IMR-90 (cell line): ENCODE data around the gene GNG7. TPM values are rescaled to one million over a fixed set of nuclear protein-coding genes. Genes with fewer than 3 reads are reported as not detected.

ENCODE experiments used
- ATAC-seq: fragments of 200-7000 bp; cut with Tn5 transposase; 2 replicates; pipeline ENCODE4 v1.9.1; 2020; ENCODE audit warnings: low read depth, mild to moderate bottlenecking, moderate library complexity
- BruUV-seq: library from RNA; stranded (reverse); fragments of 400-500 nt; replicated peaks from 2 replicates; lab custom pipeline; 2021; lab: Mats Ljungman, UMichigan
- CTCF ChIA-PET: fragments of 300-600 bp; formaldehyde crosslinking; extraction: SDS; loops from one replicate; lab custom pipeline; 2021; ENCODE audit warnings: antibody characterized with exemption; lab: Yijun Ruan, JAX
- POLR2A ChIA-PET: fragments of 300-600 bp; sonication (Branson Sonifier 250); formaldehyde crosslinking; loops from one replicate; lab custom pipeline; 2022; ENCODE audit warnings: antibody characterized with exemption; ENCODE audit not compliant: unreplicated experiment; lab: Charles Lee
- DNase-seq: peaks from one replicate; pipeline ENCODE4 v3.0.0; 2013
- H2AFZ ChIP-seq: replicated peaks from 2 replicates; pipeline ENCODE3; 2013; ENCODE audit warnings: low read length, mild to moderate bottlenecking; ENCODE audit not compliant: poor library complexity
- H2AK5ac ChIP-seq: 2 replicates; pipeline ENCODE4 v1.6.1; 2013; ENCODE audit warnings: low read depth, low read length, inconsistent platforms
- H2AK9ac ChIP-seq: replicated peaks from 2 replicates; pipeline ENCODE3; 2013; ENCODE audit warnings: mild to moderate bottlenecking, low read depth, low read length, moderate library complexity; ENCODE audit not compliant: poor library complexity
- H2BK120ac ChIP-seq: 2 replicates; pipeline ENCODE4 v1.6.1; 2013; ENCODE audit warnings: low read depth, low read length, inconsistent platforms
- H2BK15ac ChIP-seq: 3 replicates; pipeline ENCODE4 v1.6.1; 2013; ENCODE audit warnings: low read depth, low read length, inconsistent platforms
- H2BK20ac ChIP-seq: 2 replicates; pipeline ENCODE4 v1.6.1; 2013; ENCODE audit warnings: low read depth, mild to moderate bottlenecking, inconsistent platforms, low read length, moderate library complexity
- H2BK5ac ChIP-seq: 2 replicates; pipeline ENCODE4 v1.6.1; 2013; ENCODE audit warnings: mild to moderate bottlenecking, low read depth, low read length, inconsistent platforms; ENCODE audit not compliant: poor library complexity, severe bottlenecking
- H3K14ac ChIP-seq: replicated peaks from 2 replicates; pipeline ENCODE4 v1.6.1; 2013; ENCODE audit warnings: low read depth, low read length, inconsistent platforms
- H3K18ac ChIP-seq: 2 replicates; pipeline ENCODE4 v1.6.1; 2013; ENCODE audit warnings: low read depth, low read length, control low read depth
- H3K23ac ChIP-seq: 2 replicates; pipeline ENCODE4 v1.6.1; 2013; ENCODE audit warnings: low read depth, low read length, inconsistent platforms
- H3K27ac ChIP-seq: 2 replicates; pipeline ENCODE4 v1.5.1; 2013; ENCODE audit warnings: mild to moderate bottlenecking, control low read depth, low read length; ENCODE audit not compliant: insufficient read depth
- H3K27me3 ChIP-seq: 2 replicates; pipeline ENCODE4 v1.6.1; 2013; ENCODE audit warnings: low read length; ENCODE audit not compliant: control insufficient read depth, insufficient read depth
- H3K36me3 ChIP-seq: 2 replicates; pipeline ENCODE4 v1.6.1; 2013; ENCODE audit warnings: low read length, mixed read lengths; ENCODE audit not compliant: control insufficient read depth, insufficient read depth
- H3K4ac ChIP-seq: 2 replicates; pipeline ENCODE4 v1.6.1; 2013; ENCODE audit warnings: low read depth, low read length, inconsistent platforms
- H3K4me1 ChIP-seq: 2 replicates; pipeline ENCODE4 v1.6.1; 2013; ENCODE audit warnings: low read length, mixed read lengths; ENCODE audit not compliant: control insufficient read depth, insufficient read depth
- H3K4me2 ChIP-seq: 2 replicates; pipeline ENCODE4 v1.6.1; 2013; ENCODE audit warnings: low read depth, mild to moderate bottlenecking, control low read depth, low read length, moderate library complexity
- H3K4me3 ChIP-seq: 2 replicates; pipeline ENCODE4 v1.5.1; 2013; ENCODE audit warnings: low read depth, mild to moderate bottlenecking, control low read depth, low read length, moderate library complexity; ENCODE audit not compliant: insufficient read depth
- H3K56ac ChIP-seq: 2 replicates; pipeline ENCODE4 v1.6.1; 2013; ENCODE audit warnings: low read length, inconsistent platforms; ENCODE audit not compliant: insufficient read depth; ENCODE audit errors: extremely low read depth
- H3K79me1 ChIP-seq, 2 experiments: 2 replicates each; pipeline ENCODE4 v1.6.1; 2013; ENCODE audit warnings: low read length in 2 of 2, inconsistent platforms in 1 of 2, low read depth in 1 of 2
- H3K9ac ChIP-seq: 2 replicates; pipeline ENCODE4 v1.6.1; 2013; ENCODE audit warnings: low read depth, low read length, control low read depth
- H3K9me1 ChIP-seq: 2 replicates; pipeline ENCODE4 v1.6.1; 2013; ENCODE audit warnings: low read length, inconsistent platforms; ENCODE audit not compliant: insufficient read depth
- H3K9me3 ChIP-seq: 2 replicates; pipeline ENCODE4 v1.6.1; 2013; ENCODE audit warnings: low read length; ENCODE audit not compliant: control insufficient read depth, insufficient read depth
- H4K20me1 ChIP-seq: 2 replicates; pipeline ENCODE4 v1.6.1; 2013; ENCODE audit warnings: low read length, inconsistent platforms; ENCODE audit not compliant: insufficient read depth
- H4K5ac ChIP-seq: 2 replicates; pipeline ENCODE4 v1.6.1; 2013; ENCODE audit warnings: mild to moderate bottlenecking, low read depth, low read length, control low read depth
- H4K8ac ChIP-seq, 2 experiments: 2 replicates each; pipeline ENCODE4 v1.6.1; 2013; ENCODE audit warnings: low read depth in 2 of 2, low read length in 2 of 2, control low read depth in 1 of 2, inconsistent platforms in 1 of 2
- H4K91ac ChIP-seq: 2 replicates; pipeline ENCODE4 v1.6.1; 2013; ENCODE audit warnings: low read depth, low read length, inconsistent platforms; ENCODE audit not compliant: insufficient read depth
- BHLHE40 ChIP-seq: fragments of 150-350 bp; IDR thresholded peaks from 2 replicates; pipeline ENCODE4 v1.6.1; 2016; ENCODE audit warnings: mild to moderate bottlenecking, low read depth, low read length
- CEBPB ChIP-seq: IDR thresholded peaks from 2 replicates; pipeline ENCODE4 v1.6.1; 2012; ENCODE audit warnings: low read depth, low read length, improper control_type of control experiment
- FOS ChIP-seq: fragments of 150-350 bp; IDR thresholded peaks from 2 replicates; pipeline ENCODE4 v1.6.1; 2016; ENCODE audit warnings: low read depth, low read length
- MAFK ChIP-seq: IDR thresholded peaks from 2 replicates; pipeline ENCODE4 v1.6.1; 2012; ENCODE audit warnings: low read depth, low read length, improper control_type of control experiment
- MXI1 ChIP-seq: IDR thresholded peaks from 2 replicates; pipeline ENCODE4 v1.6.1; 2012; ENCODE audit warnings: low read depth, mild to moderate bottlenecking, low read length, moderate library complexity, borderline replicate concordance
- NFE2L2 ChIP-seq: fragments of 150-350 bp; IDR thresholded peaks from 2 replicates; pipeline ENCODE4 v1.6.1; 2016; ENCODE audit warnings: low read depth, mild to moderate bottlenecking, low read length
- RCOR1 ChIP-seq: IDR thresholded peaks from 2 replicates; pipeline ENCODE4 v1.6.1; 2012; ENCODE audit warnings: mild to moderate bottlenecking, low read length, improper control_type of control experiment; ENCODE audit not compliant: insufficient replicate concordance
- RFX5 ChIP-seq: IDR thresholded peaks from 2 replicates; pipeline ENCODE4 v1.8.0; 2012; ENCODE audit warnings: low read depth, mild to moderate bottlenecking, low read length, moderate library complexity
- USF2 ChIP-seq: fragments of 150-350 bp; IDR thresholded peaks from 2 replicates; pipeline ENCODE4 v1.6.1; 2017; ENCODE audit warnings: mild to moderate bottlenecking, antibody characterized with exemption, low read length, low read depth
- WGBS, 2 experiments: methylation state at CpG; one replicate each; pipeline versions ENCODE4 v1.1.5 to v1.1.7; 2013; ENCODE audit warnings: missing lambda C conversion rate in 2 of 2; ENCODE audit not compliant: insufficient read length in 1 of 2; ENCODE audit errors: extremely low coverage in 2 of 2; 5-methylcytosine and 5-hydroxymethylcytosine counted together
- dilution Hi-C: fragments of 300-500 bp; cut with HindIII; formaldehyde crosslinking; loops from one replicate; pipeline ENCODE4 v1.14.3; 2018; ENCODE audit warnings: low sequenced_read_pairs; ENCODE audit not compliant: unreplicated experiment
- in situ Hi-C: fragments of 300-500 bp; cut with MboI; formaldehyde crosslinking; loops from 3 replicates; pipeline ENCODE4 v1.14.3; 2019; ENCODE audit warnings: low sequenced_read_pairs, inconsistent platforms, mixed read lengths
- intact Hi-C: fragments of 100-400 bp; cut with micrococcal nuclease; formaldehyde crosslinking; loops from 2 replicates; pipeline ENCODE4 v1.10.0; 2022
- polyA plus RNA-seq, 3 experiments: library from polyadenylated mRNA; depleted of rRNA; stranded (reverse); fragments of >200 nt; gene quantifications; 2 replicates each; pipeline ENCODE4 v1.2.3, GENCODE V29; 2012; ENCODE audit warnings: low replicate concordance in 1 of 3
- total RNA-seq: library from RNA; depleted of rRNA; stranded (reverse); fragments of >200 nt; gene quantifications from 2 replicates; pipeline ENCODE4 v1.2.3, GENCODE V29; 2012

The GNG7 gene
- total and polyA plus RNA-seq, 2 of the 4 experiments (the other 2 are of a cell fraction), result under 0.01 to 0.21 TPM

DNA sequence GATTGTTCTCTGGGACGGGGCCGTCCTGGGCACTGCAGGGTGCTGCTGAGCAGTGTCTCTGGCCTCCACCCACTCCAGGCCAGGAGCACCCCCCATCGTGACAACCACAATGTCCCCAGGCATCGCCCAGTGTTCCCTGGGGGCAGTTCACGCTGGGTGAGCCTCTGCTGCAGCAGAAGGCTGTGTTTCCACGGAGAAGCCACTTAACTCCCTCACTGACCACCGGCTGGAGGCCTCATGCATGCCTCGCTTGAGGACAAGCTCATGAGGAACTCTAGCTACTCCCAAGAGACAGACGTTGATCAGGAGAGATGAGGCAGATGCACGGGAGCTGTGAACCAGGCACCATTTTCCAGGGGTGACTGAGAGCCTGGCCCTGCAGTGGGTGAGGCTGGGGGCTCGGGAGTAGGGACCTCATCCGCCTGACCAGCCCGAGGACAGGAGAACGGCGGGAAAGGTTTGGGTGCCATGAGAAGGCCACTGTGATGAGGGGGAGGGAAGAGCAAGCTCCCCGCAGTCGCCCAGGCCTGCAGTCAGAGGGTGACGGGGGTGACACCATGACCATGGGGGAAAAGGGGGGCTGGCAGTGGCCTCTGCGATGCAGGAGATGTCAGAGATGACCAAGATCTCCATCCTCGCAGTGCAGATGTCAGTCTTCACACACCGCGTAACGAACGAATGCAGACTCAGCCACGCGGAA lies 32.2 kb upstream of the GNG7 start:
- H4K5ac ChIP-seq, result no peak overlapping the region
- no peak overlapping the region for H2BK120ac ChIP-seq
- H3K27ac ChIP-seq, result no peak overlapping the region
- H3K9ac ChIP-seq, result no peak overlapping the region
- H2BK20ac ChIP-seq, result no peak overlapping the region
- no peak overlapping the region for H3K23ac ChIP-seq
- no peak overlapping the region for H4K8ac ChIP-seq
- TF ChIP-seq RFX5 (no peak), CEBPB (no peak), USF2 (no peak), NFE2L2 (no peak), RCOR1 (no peak), MXI1 (no peak), BHLHE40 (no peak), FOS (no peak), MAFK (no peak)
- ATAC-seq, result no peak
- WGBS, 2 experiments, result 92% methylated on average over 20 of the region's 26 CpGs; no CpG with 5 or more reads in 1 of the 2 experiments
- H2AFZ ChIP-seq, result peak overlapping the region; percentile 63
- H3K79me1 ChIP-seq, result peaks cover 11 to 26% of the 10 kb centered on the region in 2 experiments; a peak in 3 of 4 replicates
- H2AK5ac ChIP-seq, result no peak overlapping the region
- no peaks in the 10 kb centered on the region; the same call in none of the 2 replicates for H4K20me1 ChIP-seq
- H3K4me1 ChIP-seq, result no peaks in the 10 kb centered on the region; the same call in 1 of the 2 replicates
- POLR2A ChIA-PET, result no interaction called here
- H3K27me3 ChIP-seq, result no peaks in the 10 kb centered on the region
- in situ Hi-C loops (no loop called here), intact Hi-C loops (no loop called here), dilution Hi-C loops (no loop called here)
- CTCF ChIA-PET, result no interaction called here
- H2AK9ac ChIP-seq, result no peak overlapping the region
- DNase-seq, result no peak
- H3K4ac ChIP-seq, result no peak overlapping the region
- H3K14ac ChIP-seq, result no peak overlapping the region
- H3K4me3 ChIP-seq, result no peak overlapping the region
- peaks cover 29% of the 10 kb centered on the region for H3K36me3 ChIP-seq
- H2BK5ac ChIP-seq, result no peak overlapping the region
- H3K9me3 ChIP-seq, result no peaks in the 10 kb centered on the region; the same call in 1 of the 2 replicates
- H3K56ac ChIP-seq, result no peak overlapping the region
- no peak overlapping the region for H3K18ac ChIP-seq
- no peak overlapping the region for H3K4me2 ChIP-seq
- no peak overlapping the region for H2BK15ac ChIP-seq
- no peak overlapping the region for H4K91ac ChIP-seq
- 0 out of 2 replicates have a peak, but pooled peaks cover 2% of the 10 kb centered on the region for H3K9me1 ChIP-seq
- no TSS peak for BruUV-seq
